Measurements from ENCODE around the gene N4BP2.
A peak's percentile ranks its signal among the peaks of the same experiment; 100 is the strongest.
"Not testable (repeated sequence)": the region's sequence is repeated elsewhere in the genome, so short reads cannot be mapped to it uniquely, and the experiment has no call there.

The N4BP2 gene

GRCh38 chr4:40086421-40086820, 29.8 kb downstream of the N4BP2 start:
- no peak for DNase-seq (ENCODE audit: low read depth in 4 of 4, low spot score in 1 of 4)

- no peak for DNase-seq (ENCODE audit: low read depth in 4 of 4, low spot score in 1 of 4)
Measured at GRCh38 chr4:40087799-40088366, 31.2 kb downstream of the N4BP2 start.

GRCh38 chr4:40093400-40093799, 36.8 kb downstream of the N4BP2 start:
- DNase-seq (ENCODE audit: low read depth in 4 of 4, low spot score in 1 of 4), result not testable (repeated sequence)

- DNase-seq (ENCODE audit: low read depth in 4 of 4, low spot score in 1 of 4), result no peak
Measured at GRCh38 chr4:40099010-40099409, 42.4 kb downstream of the N4BP2 start.

- not testable (repeated sequence) for DNase-seq (ENCODE audit: low read depth in 4 of 4, low spot score in 1 of 4)
Measured at GRCh38 chr4:40107150-40107549, 50.5 kb downstream of the N4BP2 start.

- DNase-seq (ENCODE audit: low read depth in 4 of 4, low spot score in 1 of 4), result no peak
Measured at GRCh38 chr4:40112027-40112792, 55.6 kb downstream of the N4BP2 start.

GRCh38 chr4:40114206-40114605, 57.6 kb downstream of the N4BP2 start:
- no peak for DNase-seq (ENCODE audit: low read depth in 4 of 4, low spot score in 1 of 4)

GRCh38 chr4:40118861-40119260, 62.2 kb downstream of the N4BP2 start:
- DNase-seq (ENCODE audit: low read depth in 4 of 4, low spot score in 1 of 4), result no peak

GRCh38 chr4:40119344-40119743, 62.7 kb downstream of the N4BP2 start:
- no peak for DNase-seq (ENCODE audit: low read depth in 4 of 4, low spot score in 1 of 4)

GRCh38 chr4:40121515-40121914, 64.9 kb downstream of the N4BP2 start:
- peak in 2 of 4 experiments; percentile 2 to 8 for DNase-seq (ENCODE audit: low read depth in 4 of 4, low spot score in 1 of 4)

GRCh38 chr4:40122941-40123340, 66.3 kb downstream of the N4BP2 start:
- DNase-seq (ENCODE audit: low read depth in 4 of 4, low spot score in 1 of 4), result no peak

- no peak for DNase-seq (ENCODE audit: low read depth in 4 of 4, low spot score in 1 of 4)
Measured at GRCh38 chr4:40124690-40125089, 68.0 kb downstream of the N4BP2 start.

- DNase-seq (ENCODE audit: low read depth in 4 of 4, low spot score in 1 of 4), result no peak
Measured at GRCh38 chr4:40130401-40131036, 73.9 kb downstream of the N4BP2 start.

- DNase-seq (ENCODE audit: low read depth in 4 of 4, low spot score in 1 of 4), result no peak
Measured at GRCh38 chr4:40132816-40133215, 76.2 kb downstream of the N4BP2 start.

- DNase-seq (ENCODE audit: low read depth in 4 of 4, low spot score in 1 of 4), result no peak
Measured at GRCh38 chr4:40134206-40134917, 77.7 kb downstream of the N4BP2 start.

GRCh38 chr4:40136202-40136601, 79.6 kb downstream of the N4BP2 start:
- DNase-seq (ENCODE audit: low read depth in 4 of 4, low spot score in 1 of 4), result not testable (repeated sequence)

GRCh38 chr4:40140196-40140595, 83.5 kb downstream of the N4BP2 start:
- DNase-seq (ENCODE audit: low read depth in 4 of 4, low spot score in 1 of 4), result no peak

- not testable (repeated sequence) for DNase-seq (ENCODE audit: low read depth in 4 of 4, low spot score in 1 of 4)
Measured at GRCh38 chr4:40140597-40140996, 83.9 kb downstream of the N4BP2 start.

- DNase-seq (ENCODE audit: low read depth in 4 of 4, low spot score in 1 of 4), result no peak
Measured at GRCh38 chr4:40143926-40144508, 87.4 kb downstream of the N4BP2 start.

GRCh38 chr4:40144716-40145115, 88.1 kb downstream of the N4BP2 start:
- no peak for DNase-seq (ENCODE audit: low read depth in 4 of 4, low spot score in 1 of 4)

- DNase-seq (ENCODE audit: low read depth in 4 of 4, low spot score in 1 of 4), result not testable (repeated sequence)
Measured at GRCh38 chr4:40147490-40147889, 90.8 kb downstream of the N4BP2 start.

Data from stimulated activated CD4-positive, alpha-beta T cell treated with anti-CD3 and anti-CD28 coated beads, Interleukin-1b, Interleukin-23, amount 100 ng/mL, for 24 hours (primary cell).